ENCODE data around the gene TTYH3.

The TTYH3 gene

GRCh38 chr7:2651847-2652735, 20.3 kb downstream of the TTYH3 start:
- no peak overlapping the region for H3K27ac ChIP-seq
- TF ChIP-seq CTCF (IDR thresholded peaks at IDR 0.05) (no peak), ZFX (IDR thresholded peaks at IDR 0.05; ENCODE audit: borderline replicate concordance) (no peak)

- H3K27ac ChIP-seq = no peak overlapping the region
- TF ChIP-seq CTCF (IDR thresholded peaks at IDR 0.05) (no peak), ZFX (IDR thresholded peaks at IDR 0.05; ENCODE audit: borderline replicate concordance) (no peak)
These were observed 20.9 kb downstream of the TTYH3 start for GRCh38 chr7:2652736-2653060.

- no peak for TF ChIP-seq CTCF (IDR thresholded peaks at IDR 0.05)
- no peak for TF ChIP-seq ZFX (IDR thresholded peaks at IDR 0.05; ENCODE audit: borderline replicate concordance)
These were observed 22.3 kb downstream of the TTYH3 start for GRCh38 chr7:2654059-2654458.

GRCh38 chr7:2655870-2656614, 24.3 kb downstream of the TTYH3 start:
- no peak for TF ChIP-seq ZFX (IDR thresholded peaks at IDR 0.05; ENCODE audit: borderline replicate concordance)
- no peak for TF ChIP-seq CTCF (IDR thresholded peaks at IDR 0.05)
- H3K27ac ChIP-seq = no peak overlapping the region

More at GRCh38 chr7:2654059-2654458, 22.3 kb downstream of the TTYH3 start:
- H3K27ac ChIP-seq = no peak overlapping the region

GRCh38 chr7:2657208-2657607, 25.4 kb downstream of the TTYH3 start:
- no peak for TF ChIP-seq ZFX (IDR thresholded peaks at IDR 0.05; ENCODE audit: borderline replicate concordance)
- TF ChIP-seq CTCF (IDR thresholded peaks at IDR 0.05) = no peak
- no peak overlapping the region for H3K27ac ChIP-seq

GRCh38 chr7:2657920-2658671, 26.3 kb downstream of the TTYH3 start:
- no peak overlapping the region for H3K27ac ChIP-seq
- no peak for TF ChIP-seq CTCF (IDR thresholded peaks at IDR 0.05)
- TF ChIP-seq ZFX (IDR thresholded peaks at IDR 0.05; ENCODE audit: borderline replicate concordance) = no peak

Measured in 22Rv1 (cell line).